ENCODE measurements around the gene DBN1.

DBN1 gene

GRCh38 chr5:177483042-177483441 lies 9.6 kb upstream of the DBN1 start:
- Histone ChIP-seq H3K27ac (ENCODE audit: low read length) (no peak overlapping the region), H3K4me3 (ENCODE audit: low read depth in 1 of 2, low read length in 2 of 2) (no peak overlapping the region), H3K27me3 (ENCODE audit: insufficient read depth, low read length, poor library complexity) (no peaks in the 10 kb centered on the region), H3K9ac (ENCODE audit: low read depth, low read length) (no peak overlapping the region), H4K20me1 (ENCODE audit: insufficient read depth, low read length) (no peaks in the 10 kb centered on the region), H3K36me3 (ENCODE audit: insufficient read depth, low read length) (no peaks in the 10 kb centered on the region), H3K79me2 (ENCODE audit: insufficient read depth, low read length) (no peaks in the 10 kb centered on the region), H3K9me3 (ENCODE audit: insufficient read depth, low read length, severe bottlenecking) (no peaks in the 10 kb centered on the region), H2AFZ (ENCODE audit: low read depth, low read length) (no peak overlapping the region), H3K4me2 (ENCODE audit: insufficient read depth, low read length) (no peak overlapping the region), H3K4me1 (ENCODE audit: insufficient read depth, low read length) (no peaks in the 10 kb centered on the region)
- no peak for TF ChIP-seq CTCF (IDR thresholded peaks at IDR 0.05; ENCODE audit: borderline replicate concordance, extremely low read depth, low read length, poor library complexity, severe bottlenecking)
- no peak for TF ChIP-seq EZH2 (IDR thresholded peaks at IDR 0.05; ENCODE audit: borderline replicate concordance, low read depth, low read length, severe bottlenecking)
- ATAC-seq (ENCODE audit: insufficient read depth, low read depth) (no peak), DNase-seq (no peak)

- Histone ChIP-seq H3K9ac (ENCODE audit: low read depth, low read length) (no peak overlapping the region), H3K27ac (ENCODE audit: low read length) (no peak overlapping the region), H3K27me3 (ENCODE audit: insufficient read depth, low read length, poor library complexity) (no peaks in the 10 kb centered on the region), H3K79me2 (ENCODE audit: insufficient read depth, low read length) (no peaks in the 10 kb centered on the region), H3K4me2 (ENCODE audit: insufficient read depth, low read length) (no peak overlapping the region), H3K4me3 (ENCODE audit: low read depth in 1 of 2, low read length in 2 of 2) (no peak overlapping the region), H3K36me3 (ENCODE audit: insufficient read depth, low read length) (no peaks in the 10 kb centered on the region), H2AFZ (ENCODE audit: low read depth, low read length) (no peak overlapping the region), H3K9me3 (ENCODE audit: insufficient read depth, low read length, severe bottlenecking) (no peaks in the 10 kb centered on the region), H3K4me1 (ENCODE audit: insufficient read depth, low read length) (no peaks in the 10 kb centered on the region), H4K20me1 (ENCODE audit: insufficient read depth, low read length) (no peaks in the 10 kb centered on the region)
- DNase-seq (no peak), ATAC-seq (ENCODE audit: insufficient read depth, low read depth) (no peak)
- TF ChIP-seq CTCF (IDR thresholded peaks at IDR 0.05; ENCODE audit: borderline replicate concordance, extremely low read depth, low read length, poor library complexity, severe bottlenecking): no peak
- TF ChIP-seq EZH2 (IDR thresholded peaks at IDR 0.05; ENCODE audit: borderline replicate concordance, low read depth, low read length, severe bottlenecking): no peak
Observed at GRCh38 chr5:177482359-177482795, 8.9 kb upstream of the DBN1 start.

GRCh38 chr5:177479774-177480173 lies 6.3 kb upstream of the DBN1 start:
- Histone ChIP-seq H2AFZ (ENCODE audit: low read depth, low read length) (no peak overlapping the region), H4K20me1 (ENCODE audit: insufficient read depth, low read length) (0 out of 2 replicates have a peak, but pooled peaks cover 2% of the 10 kb centered on the region), H3K27me3 (ENCODE audit: insufficient read depth, low read length, poor library complexity) (no peaks in the 10 kb centered on the region), H3K36me3 (ENCODE audit: insufficient read depth, low read length) (no peaks in the 10 kb centered on the region), H3K4me1 (ENCODE audit: insufficient read depth, low read length) (no peaks in the 10 kb centered on the region), H3K27ac (ENCODE audit: low read length) (no peak overlapping the region), H3K4me3 (ENCODE audit: low read depth in 1 of 2, low read length in 2 of 2) (no peak overlapping the region), H3K9ac (ENCODE audit: low read depth, low read length) (no peak overlapping the region), H3K4me2 (ENCODE audit: insufficient read depth, low read length) (no peak overlapping the region), H3K9me3 (ENCODE audit: insufficient read depth, low read length, severe bottlenecking) (no peaks in the 10 kb centered on the region), H3K79me2 (ENCODE audit: insufficient read depth, low read length) (no peaks in the 10 kb centered on the region)
- DNase-seq (no peak), ATAC-seq (ENCODE audit: insufficient read depth, low read depth) (no peak)
- no peak for TF ChIP-seq EZH2 (IDR thresholded peaks at IDR 0.05; ENCODE audit: borderline replicate concordance, low read depth, low read length, severe bottlenecking)
- TF ChIP-seq CTCF (IDR thresholded peaks at IDR 0.05; ENCODE audit: borderline replicate concordance, extremely low read depth, low read length, poor library complexity, severe bottlenecking): no peak
